ENCODE measurements around the gene TAS2R30.

GRCh38 chr12:11130999-11131398, 3.4 kb downstream of the TAS2R30 start:
- TF ChIP-seq POLR2A (IDR thresholded peaks at IDR 0.05; ENCODE audit: low read depth, low read length) (no peak), POLR2AphosphoS5 (IDR thresholded peaks at IDR 0.05; ENCODE audit: low read depth, low read length) (no peak), TAF1 (IDR thresholded peaks at IDR 0.05; ENCODE audit: borderline replicate concordance, low read depth, low read length) (no peak)

Data from GM12892 (cell line).